ENCODE data around the gene B3GALNT2.

The B3GALNT2 gene

GRCh38 chr1:235408503-235408960 lies 95.7 kb downstream of the B3GALNT2 start:
- DNase-seq = no peak

- DNase-seq = no peak
Observed at GRCh38 chr1:235407419-235407818, 96.8 kb downstream of the B3GALNT2 start.

- DNase-seq = no peak
Observed at GRCh38 chr1:235404190-235404589, 100.1 kb downstream of the B3GALNT2 start.

- DNase-seq = no peak
Observed at GRCh38 chr1:235403593-235403992, 100.7 kb downstream of the B3GALNT2 start.

- no peak for DNase-seq
Observed at GRCh38 chr1:235402457-235403200, 101.6 kb downstream of the B3GALNT2 start.

- no peak for DNase-seq
Observed at GRCh38 chr1:235401251-235401650, 103.0 kb downstream of the B3GALNT2 start.
